Loucy (cell line): Measurements from ENCODE around the gene ATP1B1.

ENCODE experiments used
- EZH2phosphoT487 ChIP-seq: fragments of 200-600 bp; IDR thresholded peaks from 2 replicates; pipeline ENCODE4 v1.6.1; 2018; ENCODE audit warnings: antibody characterized with exemption, mild to moderate bottlenecking, moderate library complexity, borderline replicate concordance
- TF ChIP-seq, protein P1 (sequence below): fragments of 200-600 bp; sonication (generic); conservative IDR thresholded peaks from 2 replicates; pipeline ENCODE4 v1.5.1; 2014; ENCODE audit warnings: mild to moderate bottlenecking, antibody characterized with exemption, low read length

DNA sequence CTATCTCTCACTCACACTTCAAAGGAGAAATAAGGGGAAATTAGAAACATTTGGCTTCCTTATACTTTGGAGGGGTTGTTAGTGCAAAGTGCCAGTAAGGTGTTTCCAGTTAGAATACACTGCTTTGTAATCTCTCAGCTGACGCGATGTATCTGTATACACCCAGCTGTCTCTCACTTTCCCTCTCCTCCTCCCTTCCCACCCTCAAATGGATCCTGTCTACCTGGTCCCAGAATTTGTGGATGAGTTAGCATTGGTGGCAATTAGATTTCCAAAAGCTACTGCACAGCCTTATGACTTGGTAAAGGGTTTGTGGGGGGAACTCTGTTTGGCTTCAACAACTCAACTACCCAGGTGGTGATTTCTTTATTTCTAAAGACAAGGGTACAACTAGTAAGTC lies 10.5 kb downstream of the ATP1B1 start:
- TF ChIP-seq EZH2phosphoT487 = no peak
- TF ChIP-seq, protein P1, sequence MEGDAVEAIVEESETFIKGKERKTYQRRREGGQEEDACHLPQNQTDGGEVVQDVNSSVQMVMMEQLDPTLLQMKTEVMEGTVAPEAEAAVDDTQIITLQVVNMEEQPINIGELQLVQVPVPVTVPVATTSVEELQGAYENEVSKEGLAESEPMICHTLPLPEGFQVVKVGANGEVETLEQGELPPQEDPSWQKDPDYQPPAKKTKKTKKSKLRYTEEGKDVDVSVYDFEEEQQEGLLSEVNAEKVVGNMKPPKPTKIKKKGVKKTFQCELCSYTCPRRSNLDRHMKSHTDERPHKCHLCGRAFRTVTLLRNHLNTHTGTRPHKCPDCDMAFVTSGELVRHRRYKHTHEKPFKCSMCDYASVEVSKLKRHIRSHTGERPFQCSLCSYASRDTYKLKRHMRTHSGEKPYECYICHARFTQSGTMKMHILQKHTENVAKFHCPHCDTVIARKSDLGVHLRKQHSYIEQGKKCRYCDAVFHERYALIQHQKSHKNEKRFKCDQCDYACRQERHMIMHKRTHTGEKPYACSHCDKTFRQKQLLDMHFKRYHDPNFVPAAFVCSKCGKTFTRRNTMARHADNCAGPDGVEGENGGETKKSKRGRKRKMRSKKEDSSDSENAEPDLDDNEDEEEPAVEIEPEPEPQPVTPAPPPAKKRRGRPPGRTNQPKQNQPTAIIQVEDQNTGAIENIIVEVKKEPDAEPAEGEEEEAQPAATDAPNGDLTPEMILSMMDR = no peak
